HepG2 (cell line): Measurements from ENCODE around the gene RNGTT. TPM values are rescaled to one million over a fixed set of nuclear protein-coding genes. Genes with fewer than 3 reads are reported as not detected.
A peak's percentile ranks its signal among the peaks of the same experiment; 100 is the strongest.

Experiments
- ARNT ChIP-seq: fragments of 450-650 bp; IDR thresholded peaks from 2 replicates; pipeline ENCODE4 v1.6.1; 2017
- ASH2L ChIP-seq: fragments of 300-600, 200-600 bp; sonication (generic); IDR thresholded peaks from 2 replicates; pipeline ENCODE4 v1.7.0; 2017; ENCODE audit warnings: low read depth, mild to moderate bottlenecking, moderate library complexity, mixed read lengths, low read length; ENCODE audit not compliant: insufficient read length
- ELF1 ChIP-seq: sonication (generic); formaldehyde crosslinking; IDR thresholded peaks from 2 replicates; pipeline ENCODE4 v1.4.0; 2020; ENCODE audit warnings: missing genetic modification reagents
- FIP1L1 ChIP-seq: fragments of 200-400 bp; formaldehyde crosslinking; IDR thresholded peaks from 2 replicates; pipeline ENCODE4 v1.6.1; 2018; ENCODE audit warnings: low read depth, mild to moderate bottlenecking, low read length, moderate library complexity, borderline replicate concordance; ENCODE audit not compliant: insufficient read depth
- FOXA3 ChIP-seq: IDR thresholded peaks from 2 replicates; pipeline ENCODE4 v1.6.1; 2016; ENCODE audit warnings: missing genetic modification reagents, missing compliant biosample characterization
- FUBP1 ChIP-seq: sonication (generic); formaldehyde crosslinking; IDR thresholded peaks from 2 replicates; pipeline ENCODE4 v1.5.1; 2020; ENCODE audit warnings: missing genetic modification reagents, mild to moderate bottlenecking, borderline replicate concordance
- GATAD1 ChIP-seq: IDR thresholded peaks from 2 replicates; pipeline ENCODE4 v1.6.1; 2016; ENCODE audit warnings: missing genetic modification reagents, missing compliant biosample characterization
- GTF2F1 ChIP-seq: fragments of 150-350 bp; IDR thresholded peaks from 2 replicates; pipeline ENCODE4 v1.6.1; 2014; ENCODE audit warnings: low read length
- HNF4G ChIP-seq, 2 experiments: sonication (generic) in 1 of 2; formaldehyde crosslinking in 1 of 2; IDR thresholded peaks; 2 replicates each; pipeline versions ENCODE4 v1.4.0 to v1.6.1; 2011 to 2020; ENCODE audit warnings: borderline replicate concordance in 2 of 2, low read depth in 2 of 2, mild to moderate bottlenecking in 2 of 2, low read length in 1 of 2, missing genetic modification reagents in 1 of 2, moderate library complexity in 1 of 2
- HNRNPH1 ChIP-seq: fragments of 200-400 bp; formaldehyde crosslinking; optimal IDR thresholded peaks from 2 replicates; pipeline ENCODE3; 2017; ENCODE audit warnings: mild to moderate bottlenecking, low read depth, low read length
- HNRNPUL1 ChIP-seq: fragments of 200-400 bp; formaldehyde crosslinking; IDR thresholded peaks from 2 replicates; pipeline ENCODE4 v1.6.1; 2017; ENCODE audit warnings: low read depth, mild to moderate bottlenecking, low read length, moderate library complexity
- JUNB ChIP-seq: sonication (generic); formaldehyde crosslinking; IDR thresholded peaks from 2 replicates; pipeline ENCODE4 v1.8.0; 2022; ENCODE audit warnings: missing genetic modification reagents, mild to moderate bottlenecking, borderline replicate concordance
- KLF9 ChIP-seq: IDR thresholded peaks from 2 replicates; pipeline ENCODE4 v1.6.1; 2016; ENCODE audit warnings: low read depth
- MXD4 ChIP-seq: IDR thresholded peaks from 2 replicates; pipeline ENCODE4 v1.6.1; 2016; ENCODE audit warnings: mild to moderate bottlenecking, missing biosample characterization, missing genetic modification reagents
- PBX3 ChIP-seq: sonication (generic); formaldehyde crosslinking; IDR thresholded peaks from 2 replicates; pipeline ENCODE4 v1.8.1; 2023; ENCODE audit warnings: missing genetic modification reagents, inconsistent platforms, borderline replicate concordance
- RBM39 ChIP-seq: fragments of 200-400 bp; formaldehyde crosslinking; IDR thresholded peaks from one replicate; pipeline ENCODE4 v1.6.1; 2018; ENCODE audit warnings: antibody characterized with exemption, mild to moderate bottlenecking, low read depth, low read length; ENCODE audit not compliant: poor library complexity, severe bottlenecking
- TAF15 ChIP-seq: fragments of 200-400 bp; formaldehyde crosslinking; IDR thresholded peaks from one replicate; pipeline ENCODE4 v1.6.1; 2018; ENCODE audit warnings: mild to moderate bottlenecking, low read depth, low read length; ENCODE audit not compliant: poor library complexity, severe bottlenecking
- TFAP4 ChIP-seq: sonication (generic); IDR thresholded peaks from 2 replicates; pipeline ENCODE4 v1.6.1; 2016; ENCODE audit warnings: low read depth, borderline replicate concordance
- ZBTB44 ChIP-seq: sonication (generic); formaldehyde crosslinking; IDR thresholded peaks from 2 replicates; pipeline ENCODE4 v1.4.0; 2020; ENCODE audit warnings: missing genetic modification reagents
- ZC3H4 ChIP-seq: sonication (generic); formaldehyde crosslinking; IDR thresholded peaks from 2 replicates; pipeline ENCODE4 v1.4.0; 2020; ENCODE audit warnings: missing genetic modification reagents, borderline replicate concordance
- ZNF180 ChIP-seq: sonication (generic); formaldehyde crosslinking; IDR thresholded peaks from 2 replicates; pipeline ENCODE4 v1.4.0; 2020; ENCODE audit warnings: low read depth, missing genetic modification reagents, borderline replicate concordance
- ZNF382 ChIP-seq: sonication (generic); formaldehyde crosslinking; IDR thresholded peaks from 2 replicates; pipeline ENCODE4 v1.5.0; 2020; ENCODE audit warnings: missing genetic modification reagents, mild to moderate bottlenecking, borderline replicate concordance
- ZNF740 ChIP-seq: sonication (generic); formaldehyde crosslinking; IDR thresholded peaks from 2 replicates; pipeline ENCODE4 v1.4.0; 2020; ENCODE audit warnings: missing genetic modification reagents
- polyA plus RNA-seq, 8 experiments: library from polyadenylated mRNA; depleted of rRNA in 3 of 8; stranded (reverse) in 7 of 8; unstranded in 1 of 8; fragments of >200 nt; fragmentation: Illumina TruSeq in 4 of 8; extraction: Trizol in 4 of 8; gene quantifications; 2 replicates each; pipeline versions ENCODE4 v1.2.1 to v1.2.3, GENCODE V29; 2011 to 2016; ENCODE audit warnings: low read depth in 4 of 8, missing spikeins in 1 of 8, mixed read lengths in 1 of 8; ENCODE audit not compliant: insufficient read depth in 1 of 8
- total RNA-seq, 5 experiments: library from RNA; depleted of rRNA; stranded (reverse); fragments of >200 nt; fragmentation: Illumina TruSeq; extraction: Trizol; gene quantifications; 2 replicates each; pipeline ENCODE4 v1.2.3, GENCODE V29; 2016; ENCODE audit warnings: low read depth in 1 of 5

The RNGTT gene
- total and polyA plus RNA-seq, 2 of the 13 experiments (the other 11 are each of a cell fraction or from before 2014, with no cell fraction given): 6.0 to 22.6 TPM

- no peak for TF ChIP-seq ZC3H4 (CRISPR knock-in tag)
- TF ChIP-seq ELF1: 0 out of 2 replicates have a peak, but pooled peaks have one; percentile 21
- TF ChIP-seq ZNF180: no peak
- TF ChIP-seq ARNT: no peak
- TF ChIP-seq HNRNPH1: no peak
- no peak; the same call in 1 of the 2 replicates for TF ChIP-seq JUNB
- no peak for TF ChIP-seq GATAD1 (CRISPR knock-in tag)
- no peak for TF ChIP-seq KLF9
- no peak for TF ChIP-seq MXD4 (CRISPR knock-in tag)
- TF ChIP-seq ZNF382 (CRISPR knock-in tag): no peak
- TF ChIP-seq ZBTB44: no peak
- no peak for TF ChIP-seq PBX3 (CRISPR knock-in tag)
- TF ChIP-seq RBM39: no peak
- no peak for TF ChIP-seq ZNF740 (CRISPR knock-in tag)
- no peak for TF ChIP-seq HNRNPUL1
- no peak for TF ChIP-seq GTF2F1
- no peak for TF ChIP-seq TAF15
- peak; percentile 69; the same call in 1 of the 2 replicates for TF ChIP-seq TFAP4
- peak; percentile 98 for TF ChIP-seq FOXA3 (CRISPR knock-in tag)
- TF ChIP-seq FIP1L1: no peak
- peak; percentile 39 for TF ChIP-seq ASH2L
- no peak for TF ChIP-seq HNF4G (IDR thresholded peaks at IDR 0.05; ENCODE audit: borderline replicate concordance, low read depth, low read length)
- TF ChIP-seq HNF4G (CRISPR knock-in tag; IDR thresholded peaks at IDR 0.05; ENCODE audit: borderline replicate concordance, low read depth): no peak
- no peak for TF ChIP-seq FUBP1
Observed at GRCh38 chr6:88972504-88973423, 9.3 kb upstream of the RNGTT start (continued).
